ENCODE data around the gene MRPS34.
"Not testable (repeated sequence)": the region's sequence is repeated elsewhere in the genome, so short reads cannot be mapped to it uniquely, and the experiment has no call there.

The MRPS34 gene

DNA sequence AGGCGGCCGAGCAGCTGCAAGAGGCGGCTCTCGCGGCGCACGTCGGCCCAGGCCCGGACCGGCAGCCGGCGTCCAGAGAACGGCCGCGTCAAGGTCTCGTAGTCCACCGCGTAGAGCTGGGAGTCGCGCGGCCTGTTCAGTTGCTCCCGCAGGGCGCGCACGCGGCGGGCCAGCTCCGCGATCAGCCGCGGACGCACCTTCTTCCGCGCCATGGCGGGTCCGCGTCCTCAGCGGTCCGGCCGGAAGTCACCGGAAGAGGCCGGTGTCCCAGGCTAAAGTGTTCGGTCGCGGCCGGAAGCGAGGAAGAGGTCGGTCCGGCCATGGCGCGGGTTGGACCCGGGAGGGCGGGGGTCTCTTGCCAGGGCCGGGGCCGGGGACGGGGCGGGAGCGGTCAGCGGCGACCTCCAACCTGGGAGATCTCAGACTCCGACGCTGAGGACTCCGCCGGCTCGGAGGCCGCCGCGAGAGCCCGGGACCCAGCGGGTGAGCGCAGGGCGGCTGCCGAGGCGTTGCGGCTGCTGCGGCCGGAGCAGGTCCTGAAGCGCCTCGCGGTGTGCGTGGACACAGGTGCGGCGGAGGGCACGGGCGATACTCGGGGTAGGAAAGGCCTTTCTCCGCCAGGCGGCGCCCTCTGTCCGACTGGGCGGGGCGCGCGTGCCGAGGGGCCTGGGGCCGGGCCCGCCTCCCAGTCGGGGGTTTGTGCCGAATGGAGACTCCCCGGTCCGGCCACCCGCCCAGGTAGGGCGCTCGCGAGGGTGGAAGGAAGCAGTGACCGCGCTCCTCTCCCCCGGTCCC is at the start of gene MRPS34:
Gene MRPS34 (minus strand): TSS at position 227 of the 795 bp plus-strand sequence. CDS start 15 bp downstream, at position 212.
- peak; percentile 72 to 76 for DNase-seq (ENCODE audit: low read depth in 2 of 2)

DNA sequence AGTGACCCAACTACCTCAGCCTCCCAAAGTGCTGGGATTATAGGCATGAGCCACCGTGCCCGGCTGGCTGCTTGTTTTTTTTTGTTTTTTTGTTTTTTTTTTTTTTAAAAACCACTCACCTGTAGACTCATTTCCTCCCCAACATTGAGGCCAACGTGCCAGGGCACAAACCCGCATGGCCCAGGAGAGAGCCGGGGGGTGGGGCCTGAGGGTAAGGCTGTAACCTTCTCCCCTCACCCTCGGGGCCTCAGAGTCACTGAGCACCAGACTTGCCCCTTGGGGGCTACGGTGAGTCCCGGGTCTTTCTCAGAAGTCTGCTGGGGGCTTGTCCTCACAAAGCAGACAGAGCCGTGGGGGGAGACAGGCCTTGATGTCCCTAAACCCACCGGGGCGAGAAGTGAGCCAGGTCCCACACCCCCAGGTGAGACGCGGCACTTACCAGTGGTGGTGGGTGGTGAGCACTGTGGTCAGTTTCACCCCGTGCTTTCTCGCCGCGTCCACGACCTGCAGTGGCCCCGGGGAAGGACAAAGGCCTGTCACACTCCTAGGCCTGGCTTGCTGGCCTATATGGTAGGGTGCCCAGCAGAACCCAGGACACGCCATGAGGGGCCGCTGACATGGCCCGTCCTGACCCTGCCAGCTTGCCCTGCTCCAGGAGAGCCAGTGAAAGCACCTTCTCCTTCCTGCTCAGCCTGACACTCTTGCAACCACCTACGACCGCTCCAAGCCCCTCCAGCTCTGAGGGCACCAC is 49.1 kb upstream of the MRPS34 start:
- no peak for DNase-seq (ENCODE audit: low read depth in 2 of 2)

DNA sequence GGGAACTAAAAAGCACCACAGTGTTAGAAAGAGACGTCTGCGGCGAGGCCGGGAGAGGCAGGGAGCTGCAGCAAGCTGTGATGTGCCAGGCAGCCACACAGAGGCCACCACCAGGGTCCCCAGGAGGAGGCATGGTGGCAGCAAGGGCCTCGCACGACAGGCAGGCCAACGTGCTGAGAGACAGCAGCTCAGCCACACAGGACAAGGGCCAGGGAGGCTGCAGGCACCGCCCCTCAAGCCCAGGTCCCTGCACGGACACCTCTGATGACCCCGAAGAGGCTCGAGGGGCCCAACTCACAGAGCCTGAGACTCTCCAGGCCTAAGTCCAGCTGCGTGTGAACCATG is 48.0 kb upstream of the MRPS34 start:
- no peak for DNase-seq (ENCODE audit: low read depth in 2 of 2)

DNA sequence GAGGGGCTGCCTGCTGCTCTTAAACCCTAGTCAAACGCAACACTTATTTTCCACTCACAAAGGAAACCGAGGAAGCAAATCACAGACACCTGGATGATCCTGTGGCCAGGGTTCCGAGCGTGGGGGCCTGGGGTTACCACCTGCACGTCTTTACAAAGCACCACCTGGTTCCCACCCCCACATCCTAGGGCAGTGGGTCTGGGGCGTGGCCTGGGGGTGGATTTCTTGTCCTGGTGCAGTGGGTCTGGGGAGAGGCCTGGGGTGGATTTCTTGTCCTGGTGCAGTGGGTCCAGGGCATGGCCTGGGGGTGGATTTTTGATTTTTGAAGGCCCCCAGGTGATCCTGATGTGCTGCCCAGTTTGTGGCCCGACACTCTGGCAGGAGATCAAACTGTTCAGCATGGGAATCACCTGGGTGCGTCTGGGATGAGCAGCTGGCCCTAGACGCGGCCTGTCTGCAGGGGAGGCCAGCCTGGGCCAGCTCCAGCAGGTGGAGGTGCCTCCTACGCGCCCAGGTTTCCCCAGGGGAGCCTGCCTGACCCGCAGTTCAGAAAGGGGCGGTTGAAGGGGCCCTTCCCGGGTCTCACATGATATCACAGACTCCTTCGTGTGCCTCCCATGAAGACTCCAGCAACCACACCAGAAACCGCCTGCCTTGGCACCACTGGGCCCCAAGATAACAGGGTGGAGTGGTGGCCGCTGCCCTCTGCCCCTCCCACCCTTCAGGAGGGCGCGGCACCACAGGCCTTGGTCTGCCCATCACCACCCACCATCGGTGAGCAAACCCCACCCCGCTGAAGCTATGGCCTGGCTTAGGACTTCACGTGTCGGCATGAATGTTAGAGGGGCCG is 47.4 kb upstream of the MRPS34 start:
- DNase-seq (ENCODE audit: low read depth in 2 of 2): no peak

DNA sequence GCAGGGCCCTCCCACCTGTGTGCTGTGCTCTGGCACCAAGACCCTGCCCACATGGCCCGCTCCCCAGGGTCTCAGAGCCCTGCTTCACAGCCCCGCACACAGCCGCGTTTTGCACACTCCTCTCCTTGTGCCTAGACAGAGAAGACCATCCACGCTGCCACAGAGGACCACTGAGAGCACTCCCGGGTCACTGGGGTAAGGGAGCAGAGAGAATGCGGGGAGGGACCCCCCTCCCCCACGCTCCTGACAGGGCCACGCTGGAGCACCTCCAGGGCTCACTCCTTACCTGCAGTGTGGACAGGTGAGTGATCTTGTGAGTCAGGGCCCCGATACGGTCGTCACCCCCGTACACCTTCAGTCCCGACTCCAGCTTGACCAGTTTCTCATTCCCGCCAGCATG is 46.7 kb upstream of the MRPS34 start:
- no peak for DNase-seq (ENCODE audit: low read depth in 2 of 2)

DNA sequence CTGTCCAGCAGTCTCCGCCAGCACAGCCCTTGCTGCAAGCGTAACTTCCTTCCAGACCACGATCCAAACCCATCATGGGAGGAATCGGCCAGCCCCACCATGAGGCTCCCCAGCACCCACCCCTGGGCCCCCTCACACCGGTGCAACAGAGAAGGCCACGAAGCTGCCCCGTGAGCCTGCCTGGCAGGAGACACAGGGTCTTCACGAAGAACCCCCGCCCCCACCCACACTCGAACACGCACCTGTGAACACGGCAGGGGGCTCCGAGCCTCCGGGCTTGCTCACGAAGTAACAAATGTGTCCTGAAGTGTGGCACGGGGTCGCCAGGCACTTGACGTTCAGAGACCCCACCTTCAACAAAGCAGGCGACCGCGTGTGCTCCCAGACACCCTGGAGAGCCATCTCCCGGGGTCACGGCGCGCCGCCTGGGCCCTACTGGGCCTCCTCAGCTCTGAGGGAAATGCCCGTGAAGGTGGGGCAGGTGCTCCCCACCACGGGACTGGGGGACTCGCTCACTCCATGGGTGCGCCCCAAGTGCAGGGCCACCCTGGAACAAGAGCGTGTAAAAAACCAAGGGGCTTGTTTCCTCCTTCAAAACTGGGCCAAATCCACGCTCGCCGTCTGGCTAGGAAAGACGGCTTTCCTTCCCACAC is 46.1 kb upstream of the MRPS34 start:
- DNase-seq (ENCODE audit: low read depth in 2 of 2): no peak

DNA sequence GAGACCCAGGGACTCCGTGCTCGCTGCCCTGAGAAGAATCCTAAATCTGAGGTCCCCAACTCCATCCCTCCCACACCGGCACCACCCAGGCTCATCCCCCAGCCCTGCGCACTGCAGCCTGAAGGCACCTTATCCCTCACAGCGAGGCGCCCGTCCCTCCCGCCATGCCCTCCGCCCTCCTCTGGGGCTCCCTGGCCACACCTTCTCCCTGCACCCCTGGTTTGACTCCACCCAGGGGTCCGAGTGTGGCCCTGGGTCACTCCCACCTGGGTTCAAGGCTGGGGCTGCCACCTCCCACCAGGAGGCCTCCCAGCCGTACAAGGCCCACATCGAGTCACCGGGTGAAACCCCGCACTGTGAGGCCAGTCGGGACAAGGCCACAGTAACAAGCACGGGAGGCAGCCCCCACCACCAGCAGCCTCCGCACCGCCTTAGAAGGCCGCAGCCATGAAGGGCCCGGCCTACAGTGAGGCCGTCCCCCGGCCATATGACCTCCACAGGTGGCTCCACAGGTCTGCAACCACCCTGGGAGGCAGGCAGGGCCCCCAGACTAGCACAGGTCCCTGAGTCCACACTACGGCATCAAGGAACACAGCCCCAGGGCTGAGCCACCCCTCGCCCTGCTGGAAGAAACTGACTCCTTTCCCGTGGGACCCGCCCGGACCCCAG is 45.4 kb upstream of the MRPS34 start:
- no peak for DNase-seq (ENCODE audit: low read depth in 2 of 2)

DNA sequence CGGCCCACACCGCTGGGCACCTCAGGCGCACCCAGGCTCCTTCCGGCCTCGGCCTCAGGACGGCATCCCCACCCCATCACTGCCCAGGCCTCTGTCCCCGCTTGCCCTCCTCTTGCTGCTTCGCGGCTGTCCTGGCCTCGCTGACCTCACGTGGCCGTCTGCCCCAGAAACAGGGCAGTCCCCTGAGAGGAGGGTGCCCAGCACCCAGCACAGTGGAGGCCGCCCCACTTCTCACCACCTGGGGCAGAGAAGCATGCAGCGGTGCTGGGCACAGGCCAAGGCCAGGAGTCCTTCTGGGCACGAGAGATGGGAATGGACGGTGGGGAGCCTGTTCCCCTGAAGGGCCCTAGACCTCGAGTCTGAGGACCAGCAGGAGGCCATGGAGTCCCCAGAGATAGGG is 44.8 kb upstream of the MRPS34 start:
- DNase-seq (ENCODE audit: low read depth in 2 of 2): no peak

DNA sequence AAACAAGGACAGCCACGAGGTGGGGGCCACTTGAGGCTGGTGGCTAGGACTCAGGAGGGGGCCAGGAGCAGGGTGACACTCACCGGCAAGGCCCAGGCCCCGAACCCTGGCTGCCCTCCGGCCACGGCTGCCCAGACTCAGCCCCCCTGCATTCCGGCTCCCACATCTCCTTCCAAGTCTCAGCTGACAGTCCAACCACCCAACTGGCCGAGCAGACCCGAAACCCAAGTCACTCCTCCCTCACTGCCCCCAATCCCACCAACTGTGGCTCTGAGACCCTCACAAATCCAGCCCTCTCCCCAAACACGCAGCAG is 44.3 kb upstream of the MRPS34 start:
- DNase-seq (ENCODE audit: low read depth in 2 of 2): no peak

DNA sequence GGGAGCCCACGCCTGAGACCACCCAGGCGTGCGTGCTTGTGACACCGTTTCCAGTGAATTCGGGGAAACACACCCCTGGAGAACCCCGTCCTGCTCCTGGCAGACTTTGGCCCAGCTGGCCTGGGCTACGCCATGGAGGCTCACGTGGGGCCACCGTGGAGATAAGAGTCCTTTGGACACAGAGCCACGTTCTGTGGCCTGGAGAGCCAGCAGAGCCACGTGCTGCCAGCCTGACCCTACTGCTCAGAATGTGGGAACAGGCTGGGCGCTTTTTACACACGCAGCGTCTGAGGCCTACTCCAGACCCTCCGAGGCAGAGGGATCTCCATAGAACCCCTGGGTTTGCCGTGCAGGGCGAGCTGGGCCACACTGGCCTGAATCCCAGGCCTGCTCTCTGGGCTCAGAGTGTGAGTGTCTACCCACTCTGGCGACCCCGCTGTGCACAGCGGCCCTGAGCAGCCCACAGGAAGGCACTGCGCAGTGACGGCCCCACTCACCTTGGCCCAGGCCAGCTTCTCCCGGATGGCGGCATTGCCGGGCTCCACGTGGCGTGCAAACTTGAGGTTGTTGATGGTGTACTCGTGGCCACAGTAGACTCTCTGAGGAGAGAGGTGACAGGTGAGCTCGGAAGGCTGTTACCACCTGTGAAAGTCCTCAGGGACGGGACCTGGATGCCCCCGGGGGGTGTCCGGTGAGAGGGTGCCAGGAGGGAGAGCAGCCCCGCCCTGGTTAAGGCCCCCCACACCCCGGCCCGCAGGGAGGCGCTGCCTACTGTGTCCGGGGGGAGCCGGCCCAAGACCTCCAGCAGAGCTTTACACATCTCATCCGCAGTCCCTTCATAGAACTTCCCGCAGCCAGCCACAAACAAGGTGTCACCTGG is 43.7 kb upstream of the MRPS34 start:
- DNase-seq (ENCODE audit: low read depth in 2 of 2): no peak

DNA sequence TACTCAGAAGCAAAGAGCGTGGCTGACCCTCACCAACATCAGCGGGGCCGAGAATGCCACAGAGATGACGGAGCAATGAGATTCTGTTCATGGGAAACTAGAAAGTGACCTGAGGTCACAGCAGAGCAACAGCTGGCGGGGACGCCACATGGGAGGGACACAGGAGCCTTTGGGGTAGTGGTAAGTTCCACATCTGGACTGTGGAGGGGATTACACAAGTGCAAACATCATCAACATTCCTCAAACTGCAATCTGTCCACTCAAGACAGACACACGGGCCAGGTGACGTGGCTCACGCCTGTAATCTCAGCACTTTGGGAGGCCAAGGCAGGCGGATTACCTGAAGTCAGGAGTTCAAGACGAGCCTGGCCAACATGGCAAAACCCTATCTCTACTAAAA is 42.5 kb upstream of the MRPS34 start:
- DNase-seq (ENCODE audit: low read depth in 2 of 2): no peak

DNA sequence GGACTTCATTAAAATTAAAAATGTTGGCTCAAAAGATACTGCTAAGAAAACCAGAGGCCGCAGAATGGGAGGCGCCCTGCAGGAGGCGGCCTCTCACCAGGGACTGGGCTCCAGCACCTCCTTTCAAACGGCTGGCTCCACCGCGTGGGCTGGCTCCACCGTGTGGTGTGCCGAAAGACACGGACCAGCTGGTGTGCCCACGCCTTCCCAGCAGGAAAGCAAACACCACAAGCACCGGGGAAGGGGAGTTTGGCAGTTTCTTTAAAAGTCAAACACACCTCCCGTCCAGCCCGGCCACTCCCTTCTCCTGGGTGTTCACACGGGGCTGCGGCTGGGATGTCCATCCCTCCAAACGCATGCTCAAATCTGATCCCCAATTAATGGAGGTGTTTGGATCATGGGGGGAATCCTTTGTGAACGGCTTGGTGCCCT is 39.8 kb upstream of the MRPS34 start:
- peak; percentile 47 to 60 for DNase-seq (ENCODE audit: low read depth in 2 of 2)

DNA sequence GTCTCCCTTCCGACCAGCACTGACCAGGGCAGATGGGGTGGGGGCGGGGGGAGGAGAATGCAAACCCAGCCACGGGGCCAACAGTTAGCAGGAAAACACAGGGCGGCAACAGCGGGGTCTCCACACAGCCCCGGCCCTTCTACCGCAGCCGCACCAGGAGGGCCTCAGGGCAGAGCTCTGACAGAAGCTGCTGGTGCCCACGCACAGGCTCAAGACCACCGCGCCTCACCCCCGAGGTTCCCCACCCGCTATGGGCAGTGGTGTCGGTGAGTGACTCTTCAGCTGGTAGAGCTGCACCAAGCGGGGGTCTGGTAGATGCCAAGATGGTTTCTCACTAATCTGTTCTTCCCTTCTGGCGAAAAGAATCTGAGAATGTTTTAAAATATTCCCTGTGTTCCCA is 37.6 kb upstream of the MRPS34 start:
- DNase-seq (ENCODE audit: low read depth in 2 of 2): no peak

DNA sequence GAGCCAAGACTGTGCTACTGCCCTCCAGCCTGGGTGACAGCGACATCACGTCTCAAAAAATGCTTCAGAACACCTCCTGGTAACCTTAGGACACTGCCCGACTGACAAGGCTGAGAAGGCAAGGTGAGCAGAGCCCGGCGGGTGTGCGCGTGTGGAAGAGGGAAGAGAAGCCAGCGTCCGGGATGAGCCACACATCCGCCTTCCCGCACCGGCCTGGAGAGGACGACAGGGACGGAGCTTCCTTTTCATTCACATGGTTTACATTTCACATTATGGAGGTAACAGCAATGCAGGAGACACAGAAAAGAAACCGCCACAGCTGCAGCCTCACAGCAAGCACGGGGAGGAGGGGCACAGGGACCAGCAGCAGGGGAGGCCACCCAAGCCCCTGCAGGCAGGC is 37.2 kb upstream of the MRPS34 start:
- no peak for DNase-seq (ENCODE audit: low read depth in 2 of 2)

DNA sequence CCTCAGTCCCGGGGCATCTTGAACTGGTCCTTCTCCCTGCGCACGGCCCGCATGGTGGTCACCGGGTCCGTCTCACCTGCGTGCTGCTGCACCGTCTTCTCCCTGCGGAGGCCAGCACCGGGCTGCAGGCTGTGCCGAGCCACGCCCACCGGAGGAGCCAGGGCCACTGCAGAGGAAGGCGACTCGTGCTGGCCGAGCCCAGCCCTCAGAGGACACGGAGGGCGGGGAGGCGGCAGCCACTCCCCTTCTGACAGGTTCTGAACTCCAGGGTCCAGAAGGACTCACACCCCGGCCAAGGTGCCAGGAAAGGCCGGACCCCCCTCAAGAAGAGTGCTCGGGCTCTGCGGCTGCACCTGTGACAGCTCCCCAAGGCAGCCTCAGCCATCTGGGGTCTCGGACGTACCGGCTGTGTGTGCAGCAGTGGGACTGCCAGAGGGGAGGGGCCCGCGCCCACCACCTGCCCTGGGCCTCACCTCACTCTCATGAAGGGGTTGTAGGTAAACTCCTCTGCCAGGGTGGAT is 36.4 kb upstream of the MRPS34 start:
- DNase-seq (ENCODE audit: low read depth in 2 of 2): no peak

DNA sequence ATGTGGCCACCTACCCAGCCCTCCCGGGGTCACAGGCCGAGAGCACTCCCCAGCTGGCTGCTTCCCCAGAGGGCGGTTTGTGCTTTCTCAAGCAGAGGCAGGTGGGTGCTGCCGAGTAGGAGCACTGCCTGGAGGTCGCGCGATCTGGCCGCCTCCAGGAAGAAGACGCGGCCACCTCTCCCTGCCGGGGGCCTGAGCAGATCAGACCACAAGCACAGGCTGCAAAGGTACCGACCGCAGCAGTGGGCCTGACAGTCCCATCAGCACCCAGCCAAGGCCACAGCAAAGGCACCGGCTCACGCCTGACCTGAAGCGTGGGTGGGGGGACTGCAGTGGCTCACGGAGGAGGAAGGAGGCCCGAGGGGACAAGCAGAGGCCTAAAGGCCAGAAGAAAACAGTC is 35.8 kb upstream of the MRPS34 start:
- no peak for DNase-seq (ENCODE audit: low read depth in 2 of 2)

DNA sequence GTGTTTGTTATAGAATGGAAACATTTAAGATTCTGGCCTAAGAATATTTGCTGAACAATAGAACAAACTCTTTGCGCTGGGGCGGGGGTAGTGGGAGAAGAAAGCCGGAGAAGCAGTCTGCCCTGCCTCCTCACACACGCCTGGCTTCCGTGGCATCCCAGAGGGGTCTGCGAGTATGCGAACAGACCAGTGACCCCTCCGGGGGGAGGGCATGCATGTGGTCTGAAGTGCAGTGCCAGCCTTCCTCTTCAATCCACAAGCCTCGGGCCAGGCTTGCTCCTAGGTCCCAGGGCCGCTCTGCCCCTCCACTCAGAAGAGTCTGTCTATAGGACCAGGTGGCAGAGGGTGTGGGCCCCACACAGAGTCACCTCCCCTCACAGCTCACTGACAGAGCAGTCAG is 34.7 kb upstream of the MRPS34 start:
- no peak for DNase-seq (ENCODE audit: low read depth in 2 of 2)

DNA sequence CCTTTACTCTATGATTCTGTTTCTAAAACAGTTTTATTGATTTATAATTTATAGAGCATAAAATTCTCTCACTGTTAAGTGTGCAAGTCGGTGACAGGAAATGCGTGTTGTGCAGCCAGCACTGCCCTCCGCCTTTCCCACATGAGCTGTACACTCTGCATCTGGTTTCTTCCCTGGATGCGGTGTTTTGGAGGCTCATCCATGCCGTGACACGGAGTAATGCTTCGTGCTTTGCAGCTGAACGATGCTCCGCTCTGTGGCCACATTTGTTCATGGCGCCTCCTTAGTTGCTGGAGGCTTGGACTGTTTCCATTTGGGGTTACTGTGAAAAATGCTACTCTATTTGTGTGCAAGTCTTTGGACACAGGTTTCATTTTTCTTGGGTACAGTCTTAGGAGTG is 27.8 kb upstream of the MRPS34 start:
- DNase-seq (ENCODE audit: low read depth in 2 of 2): no peak

DNA sequence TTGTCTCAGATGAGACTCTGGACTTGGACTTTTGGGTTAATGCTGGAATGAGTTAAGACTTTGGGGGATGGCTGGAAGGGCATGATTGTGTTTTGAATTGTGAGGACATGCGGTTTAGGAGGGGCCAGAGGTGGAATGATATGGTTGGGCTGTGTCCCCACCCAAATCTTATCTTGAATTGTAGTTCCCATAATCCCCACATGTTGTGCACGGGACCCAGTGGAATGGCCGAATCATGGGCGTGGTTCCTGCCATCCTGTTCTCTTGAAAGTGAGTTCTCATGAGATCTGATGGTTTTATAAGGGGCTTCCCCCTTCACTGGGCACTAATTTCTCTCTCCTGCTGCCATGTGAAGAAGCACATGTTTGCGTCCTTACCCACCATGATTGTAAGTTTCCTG is 26.3 kb upstream of the MRPS34 start:
- not testable (repeated sequence) for DNase-seq (ENCODE audit: low read depth in 2 of 2)

Measured in stimulated activated CD4-positive, alpha-beta T cell treated with anti-CD3 and anti-CD28 coated beads, Interleukin-15, amount 100 ng/mL, for 48 hours (primary cell).